ENCODE data around the gene ZNF678.

GRCh38 chr1:227632325-227632724 lies 69.0 kb downstream of the ZNF678 start:
- TF ChIP-seq, protein P1, sequence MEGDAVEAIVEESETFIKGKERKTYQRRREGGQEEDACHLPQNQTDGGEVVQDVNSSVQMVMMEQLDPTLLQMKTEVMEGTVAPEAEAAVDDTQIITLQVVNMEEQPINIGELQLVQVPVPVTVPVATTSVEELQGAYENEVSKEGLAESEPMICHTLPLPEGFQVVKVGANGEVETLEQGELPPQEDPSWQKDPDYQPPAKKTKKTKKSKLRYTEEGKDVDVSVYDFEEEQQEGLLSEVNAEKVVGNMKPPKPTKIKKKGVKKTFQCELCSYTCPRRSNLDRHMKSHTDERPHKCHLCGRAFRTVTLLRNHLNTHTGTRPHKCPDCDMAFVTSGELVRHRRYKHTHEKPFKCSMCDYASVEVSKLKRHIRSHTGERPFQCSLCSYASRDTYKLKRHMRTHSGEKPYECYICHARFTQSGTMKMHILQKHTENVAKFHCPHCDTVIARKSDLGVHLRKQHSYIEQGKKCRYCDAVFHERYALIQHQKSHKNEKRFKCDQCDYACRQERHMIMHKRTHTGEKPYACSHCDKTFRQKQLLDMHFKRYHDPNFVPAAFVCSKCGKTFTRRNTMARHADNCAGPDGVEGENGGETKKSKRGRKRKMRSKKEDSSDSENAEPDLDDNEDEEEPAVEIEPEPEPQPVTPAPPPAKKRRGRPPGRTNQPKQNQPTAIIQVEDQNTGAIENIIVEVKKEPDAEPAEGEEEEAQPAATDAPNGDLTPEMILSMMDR (IDR thresholded peaks at IDR 0.05) = no peak
- TF ChIP-seq POLR2A (IDR thresholded peaks at IDR 0.05) = no peak
